Liver (tissue), 9 donors: Measurements from ENCODE around the gene B4GALNT3. TPM values are rescaled to one million over a fixed set of nuclear protein-coding genes. Genes with fewer than 3 reads are reported as not detected.
"Not testable (repeated sequence)": the region's sequence is repeated elsewhere in the genome, so short reads cannot be mapped to it uniquely, and the experiment has no call there.

Source experiments
- DNase-seq: peaks from one replicate; pipeline ENCODE4 v3.0.0-alpha.2; 2017; ENCODE audit warnings: low spot score
- H3K27ac ChIP-seq, 2 donors: one replicate each; pipeline ENCODE4 v1.7.0; 2013; ENCODE audit warnings: inconsistent platforms in 2 of 2, low read length in 2 of 2, control low read depth in 1 of 2, low read depth in 1 of 2, mild to moderate bottlenecking in 1 of 2
- H3K27me3 ChIP-seq, 4 donors: one replicate each; pipeline versions ENCODE4 v1.6.1 to v1.7.0; 2013; ENCODE audit warnings: low read length in 3 of 4, inconsistent platforms in 1 of 4, mild to moderate bottlenecking in 1 of 4, moderate library complexity in 1 of 4; ENCODE audit not compliant: control insufficient read depth in 4 of 4, insufficient read depth in 4 of 4
- H3K36me3 ChIP-seq, 4 donors: one replicate each; pipeline versions ENCODE4 v1.6.1 to v1.7.0; 2013; ENCODE audit warnings: low read length in 3 of 4, mild to moderate bottlenecking in 3 of 4, low read depth in 1 of 4, moderate library complexity in 1 of 4; ENCODE audit not compliant: control insufficient read depth in 4 of 4, insufficient read depth in 3 of 4
- H3K4me1 ChIP-seq, 4 donors: one replicate each; pipeline versions ENCODE4 v1.6.1 to v1.7.0; 2013; ENCODE audit warnings: low read length in 3 of 4, mild to moderate bottlenecking in 3 of 4, moderate library complexity in 1 of 4; ENCODE audit not compliant: control insufficient read depth in 4 of 4, insufficient read depth in 4 of 4
- H3K4me3 ChIP-seq, 3 donors: one replicate each; pipeline versions ENCODE4 v1.6.1 to v1.7.0; 2013; ENCODE audit warnings: low read length in 3 of 3, control low read depth in 1 of 3, low read depth in 1 of 3, mild to moderate bottlenecking in 1 of 3
- H3K9ac ChIP-seq, 2 donors: one replicate each; pipeline ENCODE4 v1.7.0; 2013; ENCODE audit warnings: low read length in 2 of 2, mild to moderate bottlenecking in 2 of 2, moderate library complexity in 2 of 2, control low read depth in 1 of 2, low read depth in 1 of 2
- H3K9me3 ChIP-seq, 4 donors: one replicate each; pipeline versions ENCODE4 v1.6.1 to v1.7.0; 2013; ENCODE audit warnings: low read length in 3 of 4; ENCODE audit not compliant: control insufficient read depth in 4 of 4
- CTCF ChIP-seq: fragments of 150-350 bp; IDR thresholded peaks from 2 replicates; pipeline ENCODE4 v1.5.1; 2017; ENCODE audit warnings: improper control_type of control experiment, low read depth, low read length; ENCODE audit not compliant: missing input control
- EGR1 ChIP-seq, 2 donors: IDR thresholded peaks; 2 replicates each; pipeline ENCODE4 v1.6.1; 2016 to 2018; ENCODE audit warnings: antibody characterized with exemption in 2 of 2, low read depth in 2 of 2
- FOXA1 ChIP-seq: IDR thresholded peaks from 2 replicates; pipeline ENCODE4 v1.6.1; 2016; ENCODE audit warnings: antibody characterized with exemption
- FOXA2 ChIP-seq: IDR thresholded peaks from 2 replicates; pipeline ENCODE4 v1.6.1; 2016; ENCODE audit warnings: antibody characterized with exemption
- GABPA ChIP-seq, 2 donors: IDR thresholded peaks in 1 of 2; conservative IDR thresholded peaks in 1 of 2; 2 replicates each; pipeline ENCODE4 v1.6.1; 2016; ENCODE audit warnings: antibody characterized with exemption in 2 of 2, mild to moderate bottlenecking in 1 of 2, moderate library complexity in 1 of 2
- HNF4A ChIP-seq, 2 donors: conservative IDR thresholded peaks; 2 replicates each; pipeline ENCODE4 v1.6.1; 2016; ENCODE audit warnings: antibody characterized with exemption in 2 of 2, mild to moderate bottlenecking in 2 of 2
- HNF4G ChIP-seq: IDR thresholded peaks from 2 replicates; pipeline ENCODE4 v1.6.1; 2016; ENCODE audit warnings: antibody characterized with exemption
- JUND ChIP-seq, 2 donors: IDR thresholded peaks; 2 replicates each; pipeline ENCODE4 v1.6.1; 2016; ENCODE audit warnings: antibody characterized with exemption in 2 of 2
- NR2F2 ChIP-seq: IDR thresholded peaks from 2 replicates; pipeline ENCODE4 v1.6.1; 2016; ENCODE audit warnings: antibody characterized with exemption
- RAD21 ChIP-seq, 2 donors: IDR thresholded peaks; 2 replicates each; pipeline ENCODE4 v1.6.1; 2016; ENCODE audit warnings: antibody characterized with exemption in 2 of 2, mild to moderate bottlenecking in 2 of 2
- REST ChIP-seq: IDR thresholded peaks from 2 replicates; pipeline ENCODE4 v1.6.1; 2016; ENCODE audit warnings: antibody characterized with exemption, mild to moderate bottlenecking
- RXRA ChIP-seq, 2 donors: IDR thresholded peaks; 2 replicates each; pipeline ENCODE4 v1.6.1; 2017 to 2018; ENCODE audit warnings: antibody characterized with exemption in 2 of 2, mild to moderate bottlenecking in 1 of 2
- SP1 ChIP-seq: IDR thresholded peaks from 2 replicates; pipeline ENCODE4 v1.6.1; 2018; ENCODE audit warnings: antibody characterized with exemption, mild to moderate bottlenecking
- TAF1 ChIP-seq: conservative IDR thresholded peaks from 2 replicates; pipeline ENCODE4 v1.6.1; 2016; ENCODE audit warnings: antibody characterized with exemption, mild to moderate bottlenecking
- YY1 ChIP-seq: IDR thresholded peaks from 2 replicates; pipeline ENCODE4 v1.6.1; 2016; ENCODE audit warnings: antibody characterized with exemption, mild to moderate bottlenecking
- ZBTB33 ChIP-seq: IDR thresholded peaks from 2 replicates; pipeline ENCODE4 v1.6.1; 2016; ENCODE audit warnings: antibody characterized with exemption
- WGBS: extraction: QIAGEN DNeasy Blood & Tissue Kit; methylation state at CpG from one replicate; pipeline ENCODE4 v1.1.7; 2013; 5-methylcytosine and 5-hydroxymethylcytosine counted together
- polyA plus RNA-seq, 2 donors: library from polyadenylated mRNA; stranded (reverse) in 1 of 2; unstranded in 1 of 2; fragments of 200-250 nt in 1 of 2; fragments of >200 nt in 1 of 2; fragmentation: Nextera tagmentation in 1 of 2; extraction: Ambion mirVana in 1 of 2; gene quantifications; one replicate each; pipeline versions ENCODE4 v1.2.1 to v1.2.3, GENCODE V29; 2013 to 2015
- total RNA-seq, 2 donors: library from RNA; depleted of rRNA; stranded (reverse); fragments of >200 nt; gene quantifications; one replicate each; pipeline ENCODE4 v1.2.3, GENCODE V29; 2014
- TF ChIP-seq, protein P1 (sequence below): IDR thresholded peaks from 2 replicates; pipeline ENCODE4 v1.6.1; 2016; ENCODE audit warnings: antibody characterized with exemption
- TF ChIP-seq, protein P2 (sequence below): IDR thresholded peaks from 2 replicates; pipeline ENCODE4 v1.6.1; 2016; ENCODE audit warnings: antibody characterized with exemption
- donor health status: healthy.
- donor health status: healthy.
- donor health status: healthy.
- donor health status: healthy.
- donor health status: healthy.

B4GALNT3 gene
- total and polyA plus RNA-seq, 4 donors: 0.09 to 0.25 (median 0.14) TPM; not detected in 1

GRCh38 chr12:418432-418831, 41.3 kb upstream of the B4GALNT3 start (continued):
- TF ChIP-seq REST: no peak
- no peak for TF ChIP-seq NR2F2
- TF ChIP-seq FOXA1: no peak
- no peak for TF ChIP-seq EGR1 (IDR thresholded peaks at IDR 0.05; ENCODE audit: low read depth in 2 of 2)
- TF ChIP-seq CTCF: no peak

DNA sequence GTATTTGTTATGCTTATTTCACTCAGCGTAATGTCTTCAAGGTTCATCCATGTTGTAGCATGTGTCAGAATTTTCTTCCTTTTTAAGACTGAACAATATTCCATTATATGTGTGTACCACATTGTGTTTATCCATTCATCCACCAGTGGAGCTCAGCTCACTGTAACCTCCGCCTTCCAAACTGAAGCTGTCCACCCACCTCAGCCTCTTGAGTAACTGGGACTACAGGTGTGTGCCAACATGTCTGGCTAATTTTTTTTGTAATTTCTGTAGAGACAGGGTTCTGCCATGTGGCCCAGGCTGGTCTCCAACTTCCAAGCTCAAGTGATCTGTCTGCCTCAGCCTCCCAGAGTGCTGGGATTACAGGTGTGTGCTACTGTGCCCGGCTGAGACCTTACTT, 37.2 kb upstream of the B4GALNT3 start:
- Histone ChIP-seq H3K4me3 (no peak overlapping the region), H3K9ac (no peak overlapping the region), H3K9me3 (no peaks in the 10 kb centered on the region), H3K27ac (no peak overlapping the region), H3K4me1 (no peaks in the 10 kb centered on the region), H3K27me3 (no peaks in the 10 kb centered on the region), H3K36me3 (peaks cover under 1 to 8% (median 4%) of the 10 kb centered on the region in 4 donors)
- WGBS: 97% methylated on average over 3 of the region's 3 CpGs
- TF ChIP-seq HNF4G: no peak
- no peak for TF ChIP-seq NR2F2
- no peak for TF ChIP-seq TAF1
- no peak for TF ChIP-seq YY1
- TF ChIP-seq SP1: no peak
- no peak for TF ChIP-seq REST
- TF ChIP-seq FOXA2: no peak
- no peak for TF ChIP-seq JUND (IDR thresholded peaks at IDR 0.05)
- no peak for TF ChIP-seq CTCF
- TF ChIP-seq, protein P1, sequence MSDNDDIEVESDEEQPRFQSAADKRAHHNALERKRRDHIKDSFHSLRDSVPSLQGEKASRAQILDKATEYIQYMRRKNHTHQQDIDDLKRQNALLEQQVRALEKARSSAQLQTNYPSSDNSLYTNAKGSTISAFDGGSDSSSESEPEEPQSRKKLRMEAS: no peak
- TF ChIP-seq, protein P2, sequence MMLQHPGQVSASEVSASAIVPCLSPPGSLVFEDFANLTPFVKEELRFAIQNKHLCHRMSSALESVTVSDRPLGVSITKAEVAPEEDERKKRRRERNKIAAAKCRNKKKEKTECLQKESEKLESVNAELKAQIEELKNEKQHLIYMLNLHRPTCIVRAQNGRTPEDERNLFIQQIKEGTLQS: no peak
- no peak for TF ChIP-seq HNF4A (conservative IDR thresholded peaks at IDR 0.05)
- no peak for TF ChIP-seq RAD21 (IDR thresholded peaks at IDR 0.05)
- no peak for TF ChIP-seq RXRA (IDR thresholded peaks at IDR 0.05)
- TF ChIP-seq ZBTB33: no peak
- no peak for TF ChIP-seq FOXA1
- no peak for TF ChIP-seq GABPA (IDR thresholded peaks at IDR 0.05 in 1 of 2, conservative IDR thresholded peaks at IDR 0.05 in 1 of 2)
- no peak for TF ChIP-seq EGR1 (IDR thresholded peaks at IDR 0.05; ENCODE audit: low read depth in 2 of 2)
- DNase-seq: no peak

GRCh38 chr12:435737-436136, 24.0 kb upstream of the B4GALNT3 start:
- H3K9ac ChIP-seq, H3K4me3 ChIP-seq, DNase-seq, H3K9me3 ChIP-seq, H3K27ac ChIP-seq, H3K27me3 ChIP-seq, H3K4me1 ChIP-seq: not testable (repeated sequence)
- H3K36me3 ChIP-seq: peaks cover 2 to 15% (median 13%) of the 10 kb centered on the region in 4 donors
- WGBS: 97% methylated on average over 2 of the region's 2 CpGs
